H9 (cell line): ENCODE results near the gene DOCK9. TPM values are rescaled to one million over a fixed set of nuclear protein-coding genes. Genes with fewer than 3 reads are reported as not detected.

Experiments
- DNase-seq: peaks from one replicate; pipeline ENCODE4 v3.0.0-alpha.2; 2017
- H2AFZ ChIP-seq: one replicate; pipeline ENCODE4 v1.6.1; 2013; ENCODE audit warnings: mild to moderate bottlenecking, low read length, control low read depth, moderate library complexity
- H2AK5ac ChIP-seq: 2 replicates; pipeline ENCODE4 v1.6.1; 2013; ENCODE audit warnings: low read length, control low read depth, mixed read lengths; ENCODE audit not compliant: insufficient read length
- H2BK120ac ChIP-seq: one replicate; pipeline ENCODE4 v1.6.1; 2013; ENCODE audit warnings: low read depth, mild to moderate bottlenecking, low read length, control low read depth, inconsistent platforms; ENCODE audit not compliant: poor library complexity, severe bottlenecking
- H2BK12ac ChIP-seq: 2 replicates; pipeline ENCODE4 v1.6.1; 2013; ENCODE audit warnings: low read length, control low read depth, mixed read lengths, low read depth; ENCODE audit not compliant: insufficient read length
- H2BK15ac ChIP-seq: 2 replicates; pipeline ENCODE4 v1.6.1; 2013; ENCODE audit warnings: low read depth, low read length, control low read depth
- H2BK20ac ChIP-seq: one replicate; pipeline ENCODE4 v1.6.1; 2013; ENCODE audit warnings: low read depth, mild to moderate bottlenecking, low read length, control low read depth, inconsistent platforms; ENCODE audit not compliant: poor library complexity, severe bottlenecking
- H2BK5ac ChIP-seq: 2 replicates; pipeline ENCODE4 v1.6.1; 2013; ENCODE audit warnings: low read length, control low read depth, mixed read lengths; ENCODE audit not compliant: insufficient read length
- H3K14ac ChIP-seq: 2 replicates; pipeline ENCODE4 v1.6.1; 2013; ENCODE audit warnings: low read length, control low read depth; ENCODE audit not compliant: insufficient read depth
- H3K18ac ChIP-seq: 2 replicates; pipeline ENCODE4 v1.6.1; 2013; ENCODE audit warnings: low read depth, mild to moderate bottlenecking, mixed read lengths, low read length, control low read depth; ENCODE audit not compliant: insufficient read length
- H3K23ac ChIP-seq: 2 replicates; pipeline ENCODE4 v1.6.1; 2013; ENCODE audit warnings: low read length, control low read depth, mixed read lengths, low read depth; ENCODE audit not compliant: insufficient read length
- H3K23me2 ChIP-seq: 2 replicates; pipeline ENCODE4 v1.6.1; 2013; ENCODE audit warnings: low read depth, mild to moderate bottlenecking, mixed read lengths, low read length, control low read depth; ENCODE audit not compliant: insufficient read length, poor library complexity, severe bottlenecking
- H3K27ac ChIP-seq: 2 replicates; pipeline ENCODE4 v1.5.1; 2013; ENCODE audit warnings: low read length, control low read depth, mixed read lengths, low read depth; ENCODE audit not compliant: insufficient read length
- H3K27me3 ChIP-seq: 2 replicates; pipeline ENCODE4 v1.6.1; 2013; ENCODE audit warnings: low read length, control low read depth, inconsistent platforms; ENCODE audit not compliant: insufficient read depth
- H3K4ac ChIP-seq: 2 replicates; pipeline ENCODE4 v1.6.1; 2013; ENCODE audit warnings: low read depth, mild to moderate bottlenecking, control low read depth, inconsistent platforms, low read length, moderate library complexity
- H3K4me1 ChIP-seq: 2 replicates; pipeline ENCODE4 v1.6.1; 2013; ENCODE audit warnings: low read length, control low read depth, inconsistent platforms; ENCODE audit not compliant: insufficient read depth
- H3K4me2 ChIP-seq: 2 replicates; pipeline ENCODE4 v1.6.1; 2013; ENCODE audit warnings: low read length, control low read depth, mixed read lengths; ENCODE audit not compliant: insufficient read length, insufficient read depth
- H3K56ac ChIP-seq: 2 replicates; pipeline ENCODE4 v1.6.1; 2013; ENCODE audit warnings: low read depth, mild to moderate bottlenecking, mixed read lengths, low read length, control low read depth; ENCODE audit not compliant: insufficient read length
- H3K79me1 ChIP-seq: 2 replicates; pipeline ENCODE4 v1.6.1; 2013; ENCODE audit warnings: low read depth, mild to moderate bottlenecking, moderate library complexity, low read length, control low read depth, inconsistent platforms; ENCODE audit not compliant: insufficient read depth, poor library complexity, severe bottlenecking
- H3K79me2 ChIP-seq: 2 replicates; pipeline ENCODE4 v1.6.1; 2013; ENCODE audit warnings: low read length, control low read depth, inconsistent platforms; ENCODE audit not compliant: insufficient read depth
- H3K9ac ChIP-seq: 2 replicates; pipeline ENCODE4 v1.6.1; 2013; ENCODE audit warnings: low read length, control low read depth, mixed read lengths; ENCODE audit not compliant: insufficient read length; ENCODE audit errors: extremely low read depth
- H3K9me3 ChIP-seq: one replicate; pipeline ENCODE4 v1.6.1; 2013; ENCODE audit warnings: low read depth, low read length, inconsistent platforms; ENCODE audit not compliant: control insufficient read depth
- H3T11ph ChIP-seq: one replicate; pipeline ENCODE4 v1.6.1; 2013; ENCODE audit warnings: mild to moderate bottlenecking, low read length, control low read depth, inconsistent platforms
- H4K20me1 ChIP-seq: one replicate; pipeline ENCODE4 v1.6.1; 2013; ENCODE audit not compliant: control insufficient read depth, insufficient read length, insufficient read depth
- H4K5ac ChIP-seq: 2 replicates; pipeline ENCODE4 v1.6.1; 2013; ENCODE audit warnings: low read depth, mild to moderate bottlenecking, mixed read lengths, low read length, control low read depth; ENCODE audit not compliant: insufficient read length
- H4K8ac ChIP-seq: replicated peaks from 2 replicates; pipeline ENCODE4 v1.6.1; 2013; ENCODE audit warnings: low read length, control low read depth, mixed read lengths, low read depth; ENCODE audit not compliant: insufficient read length
- H4K91ac ChIP-seq: 2 replicates; pipeline ENCODE4 v1.6.1; 2013; ENCODE audit warnings: low read depth, mild to moderate bottlenecking, moderate library complexity, mixed read lengths, low read length, control low read depth; ENCODE audit not compliant: insufficient read length
- H3K27ac Mint-ChIP-seq, 3 experiments: 2 replicates in 2 of 3; 3 replicates in 1 of 3; pipeline ENCODE4 v1.8.0; 2020 to 2021; ENCODE audit warnings: mixed read lengths in 3 of 3, mild to moderate bottlenecking in 1 of 3, moderate library complexity in 1 of 3
- H3K27me3 Mint-ChIP-seq: 2 replicates; pipeline ENCODE4 v1.8.0; 2021; ENCODE audit warnings: low read depth, mild to moderate bottlenecking, moderate library complexity, mixed read lengths
- H3K36me3 Mint-ChIP-seq, 3 experiments: 2 replicates in 2 of 3; 3 replicates in 1 of 3; pipeline ENCODE4 v1.8.0; 2020 to 2021; ENCODE audit warnings: low read depth in 3 of 3, mixed read lengths in 3 of 3; ENCODE audit not compliant: insufficient read depth in 1 of 3
- H3K4me1 Mint-ChIP-seq, 2 experiments: 2 replicates each; pipeline ENCODE4 v1.8.0; 2020; ENCODE audit warnings: mixed read lengths in 2 of 2
- H3K4me3 Mint-ChIP-seq, 2 experiments: 2 replicates in 1 of 2; 3 replicates in 1 of 2; pipeline ENCODE4 v1.8.0; 2020 to 2021; ENCODE audit warnings: mild to moderate bottlenecking in 2 of 2, mixed read lengths in 2 of 2, moderate library complexity in 1 of 2
- H3K9me3 Mint-ChIP-seq, 2 experiments: 2 replicates in 1 of 2; 3 replicates in 1 of 2; pipeline ENCODE4 v1.8.0; 2020; ENCODE audit warnings: mild to moderate bottlenecking in 2 of 2, mixed read lengths in 2 of 2, moderate library complexity in 1 of 2
- CTCF ChIP-seq: fragments of 200-600 bp; sonication (generic); conservative IDR thresholded peaks from 3 replicates; pipeline ENCODE4 v1.8.0; 2021; ENCODE audit warnings: antibody characterized with exemption, mild to moderate bottlenecking
- WGBS: extraction: QIAGEN DNeasy Blood & Tissue Kit; methylation state at CpG from one replicate; pipeline ENCODE4 v1.1.7; 2013; ENCODE audit warnings: missing lambda C conversion rate, low lambda C conversion rate, mixed read lengths; ENCODE audit not compliant: insufficient read length; ENCODE audit errors: extremely low coverage; 5-methylcytosine and 5-hydroxymethylcytosine counted together
- total RNA-seq: library from RNA; stranded (reverse); gene quantifications from 2 replicates; pipeline ENCODE4 v1.2.1, GENCODE V29; 2021

The DOCK9 gene
- total RNA-seq, 1 experiment from 2014 or later: 23.0 TPM

DNA sequence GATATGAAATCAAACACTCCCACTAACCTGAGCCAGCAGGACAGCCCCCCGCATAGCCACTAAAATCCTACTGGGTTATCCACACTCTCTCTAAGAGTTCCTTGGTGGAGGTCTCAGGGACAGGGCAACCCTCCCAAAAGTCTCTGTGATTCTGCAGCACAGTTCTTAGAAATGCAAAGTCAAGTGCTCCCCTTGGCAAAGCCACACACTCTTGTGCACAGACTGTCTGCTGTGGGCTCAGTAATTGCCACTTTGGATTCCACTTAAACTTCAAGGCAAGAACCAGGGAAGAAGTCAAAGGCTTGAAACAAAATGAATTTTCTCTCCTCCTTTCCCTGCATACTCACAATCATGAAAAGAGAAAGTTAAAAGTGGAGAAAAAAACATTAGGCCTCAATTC, 61.5 kb downstream of the DOCK9 start:
- Histone ChIP-seq H3K4ac (no peak overlapping the region), H3K9me3 (no peaks in the 10 kb centered on the region), H2BK120ac (no peak overlapping the region), H2BK20ac (no peak overlapping the region), H4K5ac (no peak overlapping the region), H3K9ac (no peak overlapping the region), H3K27me3 (no peaks in the 10 kb centered on the region), H3K27ac (no peak overlapping the region), H3K79me2 (no peaks in the 10 kb centered on the region), H3K23ac (no peak overlapping the region), H2AK5ac (no peak overlapping the region), H2BK12ac (no peak overlapping the region), H2AFZ (no peak overlapping the region), H3K23me2 (no peaks in the 10 kb centered on the region), H3T11ph (no peak overlapping the region), H4K20me1 (no peaks in the 10 kb centered on the region), H3K79me1 (peaks cover 3% of the 10 kb centered on the region), H3K4me1 (no peaks in the 10 kb centered on the region; the same call in 1 of the 2 replicates), H3K14ac (no peak overlapping the region), H4K91ac (no peak overlapping the region), H2BK15ac (no peak overlapping the region), H3K56ac (no peak overlapping the region), H2BK5ac (no peak overlapping the region), H3K4me2 (no peak overlapping the region), H3K18ac (no peak overlapping the region), H4K8ac (no peak overlapping the region)
- no peak for TF ChIP-seq CTCF
- Mint-ChIP-seq H3K9me3 (no peaks in the 10 kb centered on the region), H3K36me3 (no peaks in the 10 kb centered on the region; a peak in 1 of 7 replicates), H3K4me1 (peaks cover 4% of the 10 kb centered on the region in 2 experiments; a peak in 3 of 4 replicates), H3K4me3 (no peak overlapping the region), H3K27ac (peak overlapping the region in 1 of 3 experiments; percentile 25; a peak in 1 of 7 replicates), H3K27me3 (no peaks in the 10 kb centered on the region)
- DNase-seq: no peak
- WGBS: no CpG with 5 or more reads among the region's 1 CpG
